SU-DHL-6 (cell line): Measurements from ENCODE around the gene RRAD.

Experiments used
- CTCF ChIP-seq: fragments of 200-600 bp; sonication (generic); IDR thresholded peaks from one replicate; pipeline ENCODE4 v1.5.1; 2017; ENCODE audit warnings: antibody characterized with exemption, mild to moderate bottlenecking, low read length, moderate library complexity; ENCODE audit not compliant: insufficient read depth, poor library complexity, severe bottlenecking
- EZH2phosphoT487 ChIP-seq: fragments of 200-600 bp; sonication (generic), shearing (Covaris generic); conservative IDR thresholded peaks from 2 replicates; pipeline ENCODE4 v1.6.1; 2018; ENCODE audit warnings: mild to moderate bottlenecking, antibody characterized with exemption, low read length, moderate library complexity, mixed read lengths

DNA sequence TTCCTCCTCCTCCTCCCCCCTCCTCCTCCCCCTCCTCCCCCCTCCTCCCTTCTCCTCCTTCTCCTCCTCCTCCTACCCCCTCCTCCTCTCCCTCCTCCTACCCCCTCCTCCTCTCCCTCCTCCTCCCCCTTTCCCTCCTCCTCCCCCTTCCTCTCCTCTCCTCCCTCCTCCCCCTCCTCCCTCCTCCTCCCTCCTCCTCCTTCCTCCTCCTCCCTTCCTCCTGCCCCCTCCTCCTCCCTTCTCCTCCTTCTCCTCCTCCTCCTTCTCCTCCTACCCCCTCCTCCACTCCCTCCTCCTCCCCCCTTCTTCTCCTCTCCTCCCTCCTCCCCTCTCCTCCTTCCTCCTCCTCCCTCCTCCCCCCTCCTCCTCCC is 51.7 kb downstream of the RRAD start:
- no peak for TF ChIP-seq CTCF
- no peak for TF ChIP-seq EZH2phosphoT487
